IMR-90 (cell line): ENCODE results near the gene ZBP1. TPM values are rescaled to one million over a fixed set of nuclear protein-coding genes. Genes with fewer than 3 reads are reported as not detected.

Experiments
- ATAC-seq: fragments of 200-7000 bp; cut with Tn5 transposase; 2 replicates; pipeline ENCODE4 v1.9.1; 2020; ENCODE audit warnings: low read depth, mild to moderate bottlenecking, moderate library complexity
- BruUV-seq: library from RNA; stranded (reverse); fragments of 400-500 nt; replicated peaks from 2 replicates; lab custom pipeline; 2021; lab: Mats Ljungman, UMichigan
- CTCF ChIA-PET: fragments of 300-600 bp; formaldehyde crosslinking; extraction: SDS; loops from one replicate; lab custom pipeline; 2021; ENCODE audit warnings: antibody characterized with exemption; lab: Yijun Ruan, JAX
- POLR2A ChIA-PET: fragments of 300-600 bp; sonication (Branson Sonifier 250); formaldehyde crosslinking; loops from one replicate; lab custom pipeline; 2022; ENCODE audit warnings: antibody characterized with exemption; ENCODE audit not compliant: unreplicated experiment; lab: Charles Lee
- DNase-seq: peaks from one replicate; pipeline ENCODE4 v3.0.0; 2013
- H2AFZ ChIP-seq: replicated peaks from 2 replicates; pipeline ENCODE3; 2013; ENCODE audit warnings: low read length, mild to moderate bottlenecking; ENCODE audit not compliant: poor library complexity
- H2AK5ac ChIP-seq: 2 replicates; pipeline ENCODE4 v1.6.1; 2013; ENCODE audit warnings: low read depth, low read length, inconsistent platforms
- H2AK9ac ChIP-seq: replicated peaks from 2 replicates; pipeline ENCODE3; 2013; ENCODE audit warnings: mild to moderate bottlenecking, low read depth, low read length, moderate library complexity; ENCODE audit not compliant: poor library complexity
- H2BK120ac ChIP-seq: 2 replicates; pipeline ENCODE4 v1.6.1; 2013; ENCODE audit warnings: low read depth, low read length, inconsistent platforms
- H2BK15ac ChIP-seq: 3 replicates; pipeline ENCODE4 v1.6.1; 2013; ENCODE audit warnings: low read depth, low read length, inconsistent platforms
- H2BK20ac ChIP-seq: 2 replicates; pipeline ENCODE4 v1.6.1; 2013; ENCODE audit warnings: low read depth, mild to moderate bottlenecking, inconsistent platforms, low read length, moderate library complexity
- H2BK5ac ChIP-seq: 2 replicates; pipeline ENCODE4 v1.6.1; 2013; ENCODE audit warnings: mild to moderate bottlenecking, low read depth, low read length, inconsistent platforms; ENCODE audit not compliant: poor library complexity, severe bottlenecking
- H3K14ac ChIP-seq: replicated peaks from 2 replicates; pipeline ENCODE4 v1.6.1; 2013; ENCODE audit warnings: low read depth, low read length, inconsistent platforms
- H3K18ac ChIP-seq: 2 replicates; pipeline ENCODE4 v1.6.1; 2013; ENCODE audit warnings: low read depth, low read length, control low read depth
- H3K23ac ChIP-seq: 2 replicates; pipeline ENCODE4 v1.6.1; 2013; ENCODE audit warnings: low read depth, low read length, inconsistent platforms
- H3K27ac ChIP-seq: 2 replicates; pipeline ENCODE4 v1.5.1; 2013; ENCODE audit warnings: mild to moderate bottlenecking, control low read depth, low read length; ENCODE audit not compliant: insufficient read depth
- H3K27me3 ChIP-seq: 2 replicates; pipeline ENCODE4 v1.6.1; 2013; ENCODE audit warnings: low read length; ENCODE audit not compliant: control insufficient read depth, insufficient read depth
- H3K36me3 ChIP-seq: 2 replicates; pipeline ENCODE4 v1.6.1; 2013; ENCODE audit warnings: low read length, mixed read lengths; ENCODE audit not compliant: control insufficient read depth, insufficient read depth
- H3K4ac ChIP-seq: 2 replicates; pipeline ENCODE4 v1.6.1; 2013; ENCODE audit warnings: low read depth, low read length, inconsistent platforms
- H3K4me1 ChIP-seq: 2 replicates; pipeline ENCODE4 v1.6.1; 2013; ENCODE audit warnings: low read length, mixed read lengths; ENCODE audit not compliant: control insufficient read depth, insufficient read depth
- H3K4me2 ChIP-seq: 2 replicates; pipeline ENCODE4 v1.6.1; 2013; ENCODE audit warnings: low read depth, mild to moderate bottlenecking, control low read depth, low read length, moderate library complexity
- H3K4me3 ChIP-seq: 2 replicates; pipeline ENCODE4 v1.5.1; 2013; ENCODE audit warnings: low read depth, mild to moderate bottlenecking, control low read depth, low read length, moderate library complexity; ENCODE audit not compliant: insufficient read depth
- H3K56ac ChIP-seq: 2 replicates; pipeline ENCODE4 v1.6.1; 2013; ENCODE audit warnings: low read length, inconsistent platforms; ENCODE audit not compliant: insufficient read depth; ENCODE audit errors: extremely low read depth
- H3K79me1 ChIP-seq, 2 experiments: 2 replicates each; pipeline ENCODE4 v1.6.1; 2013; ENCODE audit warnings: low read length in 2 of 2, inconsistent platforms in 1 of 2, low read depth in 1 of 2
- H3K9ac ChIP-seq: 2 replicates; pipeline ENCODE4 v1.6.1; 2013; ENCODE audit warnings: low read depth, low read length, control low read depth
- H3K9me1 ChIP-seq: 2 replicates; pipeline ENCODE4 v1.6.1; 2013; ENCODE audit warnings: low read length, inconsistent platforms; ENCODE audit not compliant: insufficient read depth
- H3K9me3 ChIP-seq: 2 replicates; pipeline ENCODE4 v1.6.1; 2013; ENCODE audit warnings: low read length; ENCODE audit not compliant: control insufficient read depth, insufficient read depth
- H4K20me1 ChIP-seq: 2 replicates; pipeline ENCODE4 v1.6.1; 2013; ENCODE audit warnings: low read length, inconsistent platforms; ENCODE audit not compliant: insufficient read depth
- H4K5ac ChIP-seq: 2 replicates; pipeline ENCODE4 v1.6.1; 2013; ENCODE audit warnings: mild to moderate bottlenecking, low read depth, low read length, control low read depth
- H4K8ac ChIP-seq, 2 experiments: 2 replicates each; pipeline ENCODE4 v1.6.1; 2013; ENCODE audit warnings: low read depth in 2 of 2, low read length in 2 of 2, control low read depth in 1 of 2, inconsistent platforms in 1 of 2
- H4K91ac ChIP-seq: 2 replicates; pipeline ENCODE4 v1.6.1; 2013; ENCODE audit warnings: low read depth, low read length, inconsistent platforms; ENCODE audit not compliant: insufficient read depth
- CEBPB ChIP-seq: IDR thresholded peaks from 2 replicates; pipeline ENCODE4 v1.6.1; 2012; ENCODE audit warnings: low read depth, low read length, improper control_type of control experiment
- CHD1 ChIP-seq: IDR thresholded peaks from 2 replicates; pipeline ENCODE4 v1.6.1; 2012; ENCODE audit warnings: low read depth, low read length, improper control_type of control experiment
- ELK1 ChIP-seq: fragments of 150-350 bp; IDR thresholded peaks from 2 replicates; pipeline ENCODE4 v1.6.1; 2016; ENCODE audit warnings: low read depth, mild to moderate bottlenecking, low read length, moderate library complexity, borderline replicate concordance
- MAFK ChIP-seq: IDR thresholded peaks from 2 replicates; pipeline ENCODE4 v1.6.1; 2012; ENCODE audit warnings: low read depth, low read length, improper control_type of control experiment
- MAZ ChIP-seq: IDR thresholded peaks from 2 replicates; pipeline ENCODE4 v1.6.1; 2012; ENCODE audit warnings: low read depth, mild to moderate bottlenecking, low read length, improper control_type of control experiment, moderate library complexity, borderline replicate concordance
- POLR2A ChIP-seq: IDR thresholded peaks from 2 replicates; pipeline ENCODE4 v1.6.1; 2012; ENCODE audit warnings: mild to moderate bottlenecking, low read depth, low read length
- SMC3 ChIP-seq: fragments of 150-350 bp; IDR thresholded peaks from 2 replicates; pipeline ENCODE4 v1.6.1; 2016; ENCODE audit warnings: low read depth, mild to moderate bottlenecking, antibody characterized with exemption, low read length, moderate library complexity
- WGBS, 2 experiments: methylation state at CpG; one replicate each; pipeline versions ENCODE4 v1.1.5 to v1.1.7; 2013; ENCODE audit warnings: missing lambda C conversion rate in 2 of 2; ENCODE audit not compliant: insufficient read length in 1 of 2; ENCODE audit errors: extremely low coverage in 2 of 2; 5-methylcytosine and 5-hydroxymethylcytosine counted together
- dilution Hi-C: fragments of 300-500 bp; cut with HindIII; formaldehyde crosslinking; loops from one replicate; pipeline ENCODE4 v1.14.3; 2018; ENCODE audit warnings: low sequenced_read_pairs; ENCODE audit not compliant: unreplicated experiment
- in situ Hi-C: fragments of 300-500 bp; cut with MboI; formaldehyde crosslinking; loops from 3 replicates; pipeline ENCODE4 v1.14.3; 2019; ENCODE audit warnings: low sequenced_read_pairs, inconsistent platforms, mixed read lengths
- intact Hi-C: fragments of 100-400 bp; cut with micrococcal nuclease; formaldehyde crosslinking; loops from 2 replicates; pipeline ENCODE4 v1.10.0; 2022
- polyA plus RNA-seq, 3 experiments: library from polyadenylated mRNA; depleted of rRNA; stranded (reverse); fragments of >200 nt; gene quantifications; 2 replicates each; pipeline ENCODE4 v1.2.3, GENCODE V29; 2012; ENCODE audit warnings: low replicate concordance in 1 of 3
- total RNA-seq: library from RNA; depleted of rRNA; stranded (reverse); fragments of >200 nt; gene quantifications from 2 replicates; pipeline ENCODE4 v1.2.3, GENCODE V29; 2012
- TF ChIP-seq, protein P1 (sequence below): conservative IDR thresholded peaks from 2 replicates; pipeline ENCODE4 v1.5.1; 2012; ENCODE audit warnings: mild to moderate bottlenecking, low read depth, low read length, improper control_type of control experiment

The ZBP1 gene
- total and polyA plus RNA-seq, 2 of the 4 experiments (the other 2 are of a cell fraction) = not detected

DNA sequence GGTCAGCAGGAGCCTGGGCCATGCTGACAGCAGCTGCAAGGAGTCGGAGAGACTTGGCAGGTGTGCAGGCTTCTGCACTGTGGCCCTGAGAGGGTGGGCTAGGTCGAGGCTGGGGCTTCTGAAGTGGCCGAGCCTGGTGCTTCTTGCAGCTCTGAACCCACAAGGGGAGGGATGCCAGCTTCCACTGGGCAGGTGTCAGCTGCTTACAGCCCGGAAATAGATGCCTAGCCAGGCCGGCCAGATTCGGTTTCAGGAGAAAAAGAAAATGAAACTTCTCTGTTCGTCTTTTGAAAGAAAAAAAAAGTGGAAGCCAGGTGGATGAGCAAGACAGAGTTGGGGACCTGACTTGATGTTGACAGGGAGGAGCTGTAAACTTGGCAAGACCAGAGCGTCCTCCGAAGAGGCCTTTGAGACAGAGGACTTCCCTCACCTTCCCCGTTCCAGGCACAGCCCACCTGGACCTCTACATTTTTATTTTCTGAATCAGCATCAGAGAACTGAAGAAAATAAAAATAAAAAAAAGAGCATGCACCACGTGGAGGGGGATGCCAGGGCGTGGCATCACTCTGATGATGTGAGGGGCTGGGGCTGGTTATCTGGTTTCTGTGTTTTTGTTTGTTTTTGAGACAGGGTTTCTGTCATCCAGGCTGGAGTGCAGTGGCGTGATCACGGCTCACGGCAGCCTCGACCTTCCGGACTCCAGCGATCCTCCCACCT, at the start of gene ZBP1 (continued):
- TF ChIP-seq ELK1 (no peak), MAZ (no peak)

DNA sequence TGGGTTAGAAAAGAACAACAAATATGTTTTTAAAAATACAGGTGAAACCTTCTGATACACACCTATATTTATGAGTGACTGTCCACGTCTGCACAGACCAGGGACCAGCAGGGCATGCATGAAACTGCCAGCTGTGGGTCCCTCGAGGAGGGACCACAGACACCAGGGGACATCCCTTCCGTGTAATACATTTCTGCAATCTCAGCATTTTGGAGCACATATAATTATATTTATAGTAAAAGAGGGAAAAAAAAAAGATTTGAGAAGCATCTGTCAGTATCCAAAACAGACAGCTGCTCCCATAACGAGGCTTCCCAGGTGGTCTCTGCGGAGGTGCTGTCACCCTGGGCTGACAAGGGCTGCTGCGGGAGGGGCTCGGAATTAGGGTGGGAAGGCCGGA, 49.4 kb upstream of the ZBP1 start:
- H3K36me3 ChIP-seq = no peaks in the 10 kb centered on the region
- no peak overlapping the region for H2AK5ac ChIP-seq
- H4K8ac ChIP-seq = no peak overlapping the region
- no peak for TF ChIP-seq CHD1
- TF ChIP-seq SMC3 = no peak
- TF ChIP-seq MAFK = peak; percentile 86
- TF ChIP-seq, protein P1, sequence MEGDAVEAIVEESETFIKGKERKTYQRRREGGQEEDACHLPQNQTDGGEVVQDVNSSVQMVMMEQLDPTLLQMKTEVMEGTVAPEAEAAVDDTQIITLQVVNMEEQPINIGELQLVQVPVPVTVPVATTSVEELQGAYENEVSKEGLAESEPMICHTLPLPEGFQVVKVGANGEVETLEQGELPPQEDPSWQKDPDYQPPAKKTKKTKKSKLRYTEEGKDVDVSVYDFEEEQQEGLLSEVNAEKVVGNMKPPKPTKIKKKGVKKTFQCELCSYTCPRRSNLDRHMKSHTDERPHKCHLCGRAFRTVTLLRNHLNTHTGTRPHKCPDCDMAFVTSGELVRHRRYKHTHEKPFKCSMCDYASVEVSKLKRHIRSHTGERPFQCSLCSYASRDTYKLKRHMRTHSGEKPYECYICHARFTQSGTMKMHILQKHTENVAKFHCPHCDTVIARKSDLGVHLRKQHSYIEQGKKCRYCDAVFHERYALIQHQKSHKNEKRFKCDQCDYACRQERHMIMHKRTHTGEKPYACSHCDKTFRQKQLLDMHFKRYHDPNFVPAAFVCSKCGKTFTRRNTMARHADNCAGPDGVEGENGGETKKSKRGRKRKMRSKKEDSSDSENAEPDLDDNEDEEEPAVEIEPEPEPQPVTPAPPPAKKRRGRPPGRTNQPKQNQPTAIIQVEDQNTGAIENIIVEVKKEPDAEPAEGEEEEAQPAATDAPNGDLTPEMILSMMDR = no peak
- TF ChIP-seq CEBPB = no peak
- TF ChIP-seq ELK1 = no peak
- TF ChIP-seq POLR2A = no peak
- no peak overlapping the region for H3K4ac ChIP-seq
- BruUV-seq = no TSS peak
- H4K5ac ChIP-seq = no peak overlapping the region
- H4K91ac ChIP-seq = no peak overlapping the region
- no peak overlapping the region for H3K9ac ChIP-seq
- no peak overlapping the region for H3K18ac ChIP-seq
- ATAC-seq (no peak), DNase-seq (no peak)
- H3K4me1 ChIP-seq = peaks cover 1% of the 10 kb centered on the region; the same call in 1 of the 2 replicates
- ChIA-PET POLR2A (no interaction called here), CTCF (interaction anchor here (0.6 kb wide), 1 partner anchor 1308 kb away, joined by 3 read pairs; no protein-coding TSS in a partner anchor)
- H3K27ac ChIP-seq = no peak overlapping the region
- in situ Hi-C loops = no loop called here
- WGBS, 2 experiments = no CpG with 5 or more reads among the region's 8 CpGs
- no peaks in the 10 kb centered on the region; the same call in 1 of the 2 replicates for H3K9me1 ChIP-seq
- intact Hi-C loops = no loop called here
- no peak overlapping the region for H2BK5ac ChIP-seq
- no peak overlapping the region for H3K56ac ChIP-seq
- no peak overlapping the region for H2BK15ac ChIP-seq
- H2BK20ac ChIP-seq = no peak overlapping the region
- dilution Hi-C loops = no loop called here
- H4K20me1 ChIP-seq = peaks cover 51% of the 10 kb centered on the region
- H2BK120ac ChIP-seq = no peak overlapping the region
- no peak overlapping the region for H2AK9ac ChIP-seq
- H3K4me2 ChIP-seq = no peak overlapping the region
- H3K14ac ChIP-seq = no peak overlapping the region
- no peak overlapping the region for H3K4me3 ChIP-seq
- no peak overlapping the region for H2AFZ ChIP-seq
- H3K23ac ChIP-seq = no peak overlapping the region
- no peaks in the 10 kb centered on the region for H3K27me3 ChIP-seq
- H3K9me3 ChIP-seq = no peaks in the 10 kb centered on the region
- peaks cover 18 to 31% of the 10 kb centered on the region in 2 experiments for H3K79me1 ChIP-seq
